ENCODE data around the gene KIRREL3. TPM values are rescaled to one million over a fixed set of nuclear protein-coding genes. Genes with fewer than 3 reads are reported as not detected.

The KIRREL3 gene
- total RNA-seq (under 1 TPM; 0.15 to 0.71 TPM), polyA plus RNA-seq (under 1 TPM in 1 of 2 donors, not detected in 1; 0.02 TPM)
- long read RNA-seq, donor 1, result 0 reads
- long read RNA-seq, donor 2, result 0 reads
- long read RNA-seq, donor 3, result 0 reads
- long read RNA-seq, donor 4, result 0 reads
- long read RNA-seq, donor 5, result 0 reads

GRCh38 chr11:127000291-127000968 lies at the start of gene KIRREL3:
Gene KIRREL3 (minus strand): TSS chr11:127000770.
- H3K9me3 ChIP-seq (ENCODE audit: control insufficient read depth in 4 of 4, insufficient read depth in 3 of 4, low read length in 3 of 4), result peaks cover 0 to 2% (median 0%) of the 10 kb centered on the region in 4 donors
- peak within 1 kb of the TSS; percentile 1 for H3K4me3 ChIP-seq
- DNase-seq (peak; percentile 19 to 34 (median 32)), ATAC-seq (ENCODE audit: insufficient read depth, low FRiP score) (no peak)
- peaks cover 0 to 20% (median 9%) of the 10 kb centered on the region in 5 donors for H3K4me1 ChIP-seq (ENCODE audit: control insufficient read depth in 5 of 5, insufficient read depth in 5 of 5, low read length in 5 of 5)
- H3K27ac ChIP-seq (ENCODE audit: low read depth in 1 of 2, low read length in 1 of 2), result no peak within 1 kb of the TSS
- no peak for TF ChIP-seq CTCF (IDR thresholded peaks at IDR 0.05; ENCODE audit: control extremely low read depth, extremely low read depth)
- no peaks in the 10 kb centered on the region for H3K36me3 ChIP-seq (ENCODE audit: control insufficient read depth in 4 of 4, insufficient read depth in 4 of 4, low read length in 4 of 4)
- peaks cover 11 to 82% (median 77%) of the 10 kb centered on the region in 3 donors for H3K27me3 ChIP-seq (ENCODE audit: control insufficient read depth in 3 of 3, insufficient read depth in 3 of 3, low read length in 2 of 3)
- H3K9ac ChIP-seq (ENCODE audit: insufficient read depth in 1 of 2, low read length in 2 of 2), result no peak within 1 kb of the TSS
- WGBS, 2 donors, result 2% methylated on average over 42 of the region's 42 CpGs

GRCh38 chr11:127050186-127050585 lies 49.6 kb upstream of the KIRREL3 start:
- 91 to 98% methylated on average over 1 of the region's 1 CpG for WGBS, 2 donors
- Histone ChIP-seq H3K9ac (ENCODE audit: insufficient read depth in 1 of 2, low read length in 2 of 2) (no peak overlapping the region), H3K4me3 (no peak overlapping the region), H3K27me3 (ENCODE audit: control insufficient read depth in 3 of 3, insufficient read depth in 3 of 3, low read length in 2 of 3) (no peaks in the 10 kb centered on the region), H3K27ac (ENCODE audit: low read depth in 1 of 2, low read length in 1 of 2) (no peak overlapping the region), H3K36me3 (ENCODE audit: control insufficient read depth in 4 of 4, insufficient read depth in 4 of 4, low read length in 4 of 4) (no peaks in the 10 kb centered on the region), H3K9me3 (ENCODE audit: control insufficient read depth in 4 of 4, insufficient read depth in 3 of 4, low read length in 3 of 4) (no peaks in the 10 kb centered on the region), H3K4me1 (ENCODE audit: control insufficient read depth in 5 of 5, insufficient read depth in 5 of 5, low read length in 5 of 5) (no peaks in the 10 kb centered on the region)
- no peak for TF ChIP-seq CTCF (IDR thresholded peaks at IDR 0.05; ENCODE audit: control extremely low read depth, extremely low read depth)
- ATAC-seq (ENCODE audit: insufficient read depth, low FRiP score) (no peak), DNase-seq (no peak)

- Histone ChIP-seq H3K36me3 (ENCODE audit: control insufficient read depth in 4 of 4, insufficient read depth in 4 of 4, low read length in 4 of 4) (no peaks in the 10 kb centered on the region), H3K4me1 (ENCODE audit: control insufficient read depth in 5 of 5, insufficient read depth in 5 of 5, low read length in 5 of 5) (no peaks in the 10 kb centered on the region), H3K9ac (ENCODE audit: insufficient read depth in 1 of 2, low read length in 2 of 2) (no peak overlapping the region), H3K4me3 (no peak overlapping the region), H3K27me3 (ENCODE audit: control insufficient read depth in 3 of 3, insufficient read depth in 3 of 3, low read length in 2 of 3) (no peaks in the 10 kb centered on the region), H3K27ac (ENCODE audit: low read depth in 1 of 2, low read length in 1 of 2) (no peak overlapping the region), H3K9me3 (ENCODE audit: control insufficient read depth in 4 of 4, insufficient read depth in 3 of 4, low read length in 3 of 4) (no peaks in the 10 kb centered on the region)
- no peak for TF ChIP-seq CTCF (IDR thresholded peaks at IDR 0.05; ENCODE audit: control extremely low read depth, extremely low read depth)
- WGBS, 2 donors, result 86 to 91% methylated on average over 2 of the region's 2 CpGs
- ATAC-seq (ENCODE audit: insufficient read depth, low FRiP score) (no peak), DNase-seq (no peak)
Observed at GRCh38 chr11:127049486-127049885, 48.9 kb upstream of the KIRREL3 start.
